CD4-positive, alpha-beta T cell treated with Interleukin-6 for 4 hours (primary cell): ENCODE data around the gene BRSK1.

Experiments used
- DNase-seq: peaks from one replicate; pipeline ENCODE4 v3.0.0-alpha.2; 2020; ENCODE audit warnings: mixed read lengths

Gene BRSK1

GRCh38 chr19:55273978-55274707, 9.7 kb upstream of the BRSK1 start:
- DNase-seq, result no peak

GRCh38 chr19:55275851-55276719, 7.7 kb upstream of the BRSK1 start:
- DNase-seq, result no peak

GRCh38 chr19:55276720-55277430, 6.9 kb upstream of the BRSK1 start:
- no peak for DNase-seq

GRCh38 chr19:55277494-55277893, 6.3 kb upstream of the BRSK1 start:
- no peak for DNase-seq

DNA sequence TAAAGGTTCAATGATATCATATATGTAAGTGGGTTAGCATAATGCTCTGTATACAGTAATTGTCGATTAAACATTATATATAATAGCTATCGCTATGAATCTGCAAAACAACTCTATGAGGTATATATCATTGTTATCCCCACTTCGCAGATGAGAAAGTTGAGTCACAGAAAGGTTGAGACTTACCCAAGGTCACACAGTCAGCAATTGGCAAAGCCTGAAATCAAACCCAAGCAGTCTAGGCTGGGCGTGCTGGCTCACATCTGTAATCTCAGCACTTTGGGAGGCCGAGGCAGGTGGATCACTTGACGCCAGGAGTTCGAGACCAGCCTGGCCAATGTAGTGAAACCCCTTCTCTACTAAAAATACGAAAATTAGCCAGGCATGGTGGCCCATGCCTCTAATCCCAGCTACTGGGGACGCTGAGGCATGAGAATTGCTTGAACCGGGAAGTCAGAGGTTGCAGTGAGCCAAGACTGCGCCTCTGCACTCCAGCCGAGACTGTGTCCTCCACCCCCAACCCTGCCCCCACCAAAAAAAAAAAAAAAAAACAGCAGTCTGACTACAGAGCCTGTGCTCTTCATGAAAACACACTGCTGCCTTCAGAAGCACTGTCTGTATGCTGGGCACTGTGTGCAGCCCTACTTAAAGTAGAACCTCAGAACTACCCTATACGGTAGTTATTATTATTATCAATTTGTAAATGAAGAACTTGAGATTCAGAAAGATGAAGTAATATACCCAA, 5.2 kb upstream of the BRSK1 start:
- no peak for DNase-seq

DNA sequence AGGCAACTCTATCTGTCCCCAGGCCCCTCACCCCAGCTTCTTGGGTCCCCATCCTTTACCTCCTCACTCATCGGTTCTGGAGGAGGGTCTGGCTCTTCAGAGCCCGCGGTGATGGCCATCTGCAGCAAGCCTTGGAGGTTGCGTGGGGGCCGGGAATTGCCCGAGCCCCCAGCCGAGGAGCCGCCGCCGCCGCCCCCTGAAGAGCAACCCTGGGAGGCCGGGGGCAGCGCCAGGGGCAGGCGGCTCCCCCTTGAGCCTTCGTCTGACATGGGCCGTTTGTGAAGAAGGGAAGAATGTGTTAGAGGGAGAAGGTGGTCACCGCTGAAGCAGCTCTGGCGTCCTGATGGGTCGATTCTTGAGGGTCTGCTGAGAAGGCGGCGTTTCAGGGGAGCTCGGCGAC, 4.5 kb upstream of the BRSK1 start:
- DNase-seq, result no peak

- DNase-seq, result peak; percentile 93
Observed at GRCh38 chr19:55279770-55280643, 3.8 kb upstream of the BRSK1 start, which contains the start of gene HSPBP1. HSPBP1 (minus strand) TSS chr19:55280110; CDS start chr19:55279608, 502 bp downstream.

GRCh38 chr19:55284405-55285058, 735 bp downstream of the BRSK1 start:
- no peak for DNase-seq

DNA sequence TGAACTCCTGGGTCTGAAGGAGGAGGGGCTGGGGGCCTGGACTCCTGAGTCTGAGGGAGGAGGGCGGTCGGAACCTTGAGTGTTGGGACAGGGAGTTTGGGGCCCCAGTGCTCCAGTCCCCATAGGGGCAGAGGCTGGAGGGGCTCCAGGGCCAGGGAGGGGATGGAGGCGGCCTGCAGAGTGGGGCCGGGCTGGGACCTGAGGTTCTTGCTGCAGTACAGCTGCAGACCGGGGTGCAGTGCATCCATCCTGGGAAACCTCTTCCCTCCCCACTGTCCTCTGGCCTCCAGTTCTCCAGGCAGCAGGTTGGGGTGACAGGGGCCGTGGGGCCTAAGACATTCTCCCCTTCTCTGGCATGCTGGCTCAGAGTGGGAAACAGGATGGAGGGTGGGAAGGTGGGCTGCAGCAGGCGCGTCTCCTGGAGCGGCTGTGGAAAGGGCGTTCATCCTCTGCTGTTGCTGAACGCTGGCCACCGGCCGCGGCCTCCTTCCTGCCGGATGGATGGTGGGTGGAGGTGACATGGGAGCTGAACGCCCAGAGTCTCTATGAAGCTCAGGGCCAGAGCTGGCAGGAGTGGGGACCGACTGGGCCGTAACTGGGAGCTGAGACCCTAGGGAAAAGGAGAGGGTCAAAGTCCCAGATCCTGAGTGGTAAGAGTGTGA, 1.6 kb downstream of the BRSK1 start:
- no peak for DNase-seq

GRCh38 chr19:55287361-55288079, 3.7 kb downstream of the BRSK1 start:
- DNase-seq, result no peak

DNA sequence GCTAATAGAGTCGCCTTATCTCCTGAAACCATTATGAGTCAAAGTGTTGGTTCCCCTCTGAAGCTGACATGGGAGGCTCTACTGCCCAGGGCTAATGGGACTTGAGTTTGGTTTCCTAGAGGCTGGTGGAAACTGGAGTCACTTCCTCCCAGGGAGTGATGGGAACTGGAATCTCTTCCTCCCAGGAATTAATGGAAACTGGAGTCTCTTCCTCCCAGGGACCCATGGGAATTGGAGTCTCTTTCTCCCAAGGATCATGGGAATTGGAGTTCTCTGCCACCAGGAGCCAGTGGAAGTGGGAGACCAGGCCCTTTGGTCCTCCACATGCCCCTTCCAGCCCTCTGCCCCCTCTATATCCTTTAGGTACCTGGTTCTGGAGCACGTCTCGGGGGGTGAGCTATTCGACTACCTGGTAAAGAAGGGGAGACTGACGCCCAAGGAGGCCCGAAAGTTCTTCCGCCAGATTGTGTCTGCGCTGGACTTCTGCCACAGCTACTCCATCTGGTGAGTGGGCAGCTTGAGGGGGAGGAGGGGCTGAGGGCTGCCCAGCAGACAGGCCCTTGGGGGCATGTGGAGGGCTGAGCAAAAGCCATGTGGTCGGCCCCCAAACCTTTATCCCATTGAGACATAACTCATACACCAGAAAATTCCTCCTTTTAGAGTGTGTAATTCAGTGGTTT, 5.5 kb downstream of the BRSK1 start:
- DNase-seq, result no peak

DNA sequence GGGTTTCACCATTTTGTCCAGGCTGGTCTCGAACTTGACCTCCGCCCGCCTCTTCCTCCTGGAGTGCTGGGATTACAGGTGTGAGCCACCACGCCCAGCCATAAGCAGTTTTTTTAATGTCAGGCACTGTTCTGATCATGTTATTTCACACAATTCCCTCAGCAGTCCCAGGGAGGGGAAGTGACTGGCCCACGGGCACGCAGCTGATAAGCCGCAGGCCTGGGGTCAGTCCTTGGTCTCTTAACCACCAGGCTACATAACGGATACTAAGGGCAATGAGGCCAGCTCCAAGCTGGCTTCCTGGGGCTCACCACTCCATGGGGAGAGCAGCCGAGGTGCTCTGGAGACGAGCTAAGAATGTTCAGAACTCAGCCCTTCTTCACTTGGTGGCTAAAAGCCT, 13.5 kb downstream of the BRSK1 start:
- DNase-seq, result no peak

- no peak for DNase-seq
Observed at GRCh38 chr19:55299991-55300390, 16.2 kb downstream of the BRSK1 start.

- DNase-seq, result no peak
Observed at GRCh38 chr19:55300886-55301458, 17.2 kb downstream of the BRSK1 start.

- peak; percentile 96 for DNase-seq
Observed at GRCh38 chr19:55301459-55302317, 17.9 kb downstream of the BRSK1 start.

GRCh38 chr19:55302318-55302703, 18.5 kb downstream of the BRSK1 start:
- DNase-seq, result no peak

- DNase-seq, result no peak
Observed at GRCh38 chr19:55303477-55303876, 19.7 kb downstream of the BRSK1 start.
